Measurements from ENCODE around the gene PSPN.
"Not testable (repeated sequence)": the region's sequence is repeated elsewhere in the genome, so short reads cannot be mapped to it uniquely, and the experiment has no call there.

PSPN gene

DNA sequence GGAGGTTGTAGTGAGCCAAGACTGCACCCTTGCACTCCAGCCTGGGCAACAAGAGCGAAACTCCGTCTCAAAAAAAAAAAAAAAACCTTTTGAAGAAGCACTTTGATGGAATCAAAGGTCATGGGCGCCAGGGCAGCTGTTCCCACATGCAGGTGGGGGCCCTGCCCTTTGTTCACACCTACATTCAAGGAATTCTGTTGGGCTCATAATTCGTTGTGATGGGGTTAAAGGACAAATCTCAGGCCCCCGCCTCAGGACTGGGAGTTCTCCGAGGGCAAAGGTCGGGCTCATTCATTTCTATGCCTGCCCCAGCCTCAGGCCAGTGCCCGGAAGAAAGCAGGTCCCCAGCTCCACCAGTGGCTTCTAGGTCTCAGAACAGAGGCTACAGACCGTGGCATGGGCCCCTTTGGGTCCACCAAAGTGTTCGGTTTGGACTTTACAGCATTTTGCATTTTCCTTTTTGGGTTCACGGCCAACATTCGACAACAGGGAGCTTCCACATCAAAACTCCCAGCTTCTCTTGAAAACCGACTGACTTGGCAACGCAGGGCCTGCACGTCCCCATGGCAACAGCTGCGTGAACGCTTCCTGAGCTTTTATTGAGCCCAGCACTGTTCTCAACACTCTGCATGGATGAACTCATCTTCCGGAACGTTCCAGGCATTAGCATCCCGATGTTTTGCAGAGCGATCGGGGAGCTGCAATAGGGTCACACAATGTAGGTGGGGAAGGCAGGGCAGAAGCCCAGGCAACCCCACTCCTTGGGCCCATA is 27.3 kb upstream of the PSPN start:
- DNase-seq: no peak

DNA sequence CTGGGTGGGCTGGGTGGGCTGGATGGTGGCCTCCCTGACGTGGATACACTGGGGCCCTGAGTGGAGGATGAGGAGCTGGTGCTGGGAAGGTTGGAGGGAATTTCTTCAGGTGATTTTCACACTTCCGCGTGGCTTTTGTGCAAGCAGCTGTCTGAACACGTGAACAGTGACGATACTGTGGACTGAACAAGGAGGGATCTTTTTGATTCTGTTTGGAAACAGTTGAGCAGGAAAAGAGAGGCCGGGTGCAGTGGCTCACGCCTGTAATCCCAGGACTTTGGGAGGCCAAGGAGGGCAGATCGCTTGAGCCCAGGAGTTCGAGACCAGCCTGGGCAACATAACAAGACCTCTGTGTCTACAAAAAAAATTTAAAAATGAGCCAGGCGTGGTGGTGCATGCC is 26.3 kb upstream of the PSPN start:
- no peak for DNase-seq

DNA sequence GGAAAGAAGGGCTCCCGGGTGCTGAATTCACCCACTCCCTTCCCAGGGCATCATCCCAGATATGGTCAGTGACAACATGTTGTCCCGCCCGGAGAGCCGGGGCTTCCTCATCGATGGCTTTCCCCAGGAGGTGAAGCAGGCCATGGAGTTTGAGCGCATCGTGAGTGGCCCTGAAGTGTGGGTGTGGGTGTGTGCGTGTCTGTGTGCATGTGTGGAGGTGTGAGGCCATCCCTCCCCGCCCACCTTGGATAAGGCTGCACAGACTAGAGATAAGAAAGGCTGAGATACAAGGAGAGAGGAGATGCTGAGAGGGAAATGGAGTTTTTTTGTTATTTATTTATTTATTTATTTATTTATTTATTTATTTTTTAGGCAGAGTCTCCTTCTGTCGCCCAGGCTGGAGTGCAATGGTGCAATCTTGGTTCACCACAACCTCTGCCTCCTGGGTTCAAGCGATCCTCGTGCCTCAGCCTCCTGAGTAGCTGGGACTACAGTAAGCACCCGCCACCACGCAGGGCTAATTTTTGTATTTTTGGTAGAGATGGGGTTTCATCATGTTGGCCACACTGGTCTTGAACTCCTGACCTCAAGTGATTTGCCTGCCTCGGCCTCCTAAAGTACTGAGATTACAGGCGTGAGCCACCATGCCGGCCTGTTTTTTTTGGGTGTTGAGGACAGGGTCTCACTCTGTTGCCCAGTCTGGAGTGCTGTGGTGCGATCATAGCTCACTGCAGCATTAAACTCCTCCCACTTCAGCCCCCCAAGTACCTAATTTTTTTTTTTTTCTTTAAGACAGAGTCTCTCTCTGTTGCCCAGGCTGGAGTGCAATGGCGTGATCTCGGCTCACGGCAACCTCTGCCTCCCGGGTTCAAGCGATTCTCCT is 24.6 kb upstream of the PSPN start:
- not testable (repeated sequence) for DNase-seq

DNA sequence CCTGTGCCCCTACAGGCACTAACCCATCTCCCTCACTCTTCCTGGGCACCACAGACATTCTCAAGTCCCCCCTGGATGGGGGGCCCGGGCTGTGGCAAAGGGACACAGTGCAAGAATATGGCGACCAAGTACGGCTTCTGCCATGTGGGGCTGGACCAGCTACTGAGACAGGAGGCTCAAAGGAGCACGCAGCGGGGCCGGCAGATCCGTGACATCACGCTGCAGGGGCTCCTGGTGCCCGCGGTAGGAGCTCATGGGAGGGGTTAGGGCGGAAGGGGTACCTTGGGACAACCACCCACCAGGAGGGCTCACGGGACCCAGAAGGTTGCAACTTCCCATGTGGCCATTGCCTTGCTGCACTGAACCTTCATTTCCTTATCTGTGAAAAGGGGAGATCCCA is 20.6 kb upstream of the PSPN start:
- no peak for DNase-seq

DNA sequence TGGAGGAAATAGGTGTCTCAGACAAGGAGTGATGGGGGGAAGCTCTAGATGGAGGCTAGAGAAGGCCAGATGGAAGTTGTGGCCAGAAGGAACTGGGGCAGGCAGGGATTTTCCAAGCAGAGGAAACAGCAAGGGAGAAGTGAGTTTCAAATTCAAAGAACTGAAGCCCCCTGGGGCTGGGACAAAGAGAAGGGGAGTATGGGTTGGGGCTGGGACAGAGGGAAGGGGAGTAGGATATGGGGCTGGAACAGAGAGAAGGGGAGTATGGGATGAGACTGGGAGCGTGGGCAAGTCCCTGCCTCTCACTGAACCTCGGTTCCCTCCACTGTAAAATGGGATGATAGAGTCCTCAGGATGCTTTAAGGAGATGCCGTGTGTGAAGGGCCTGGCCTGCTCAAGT is 19.1 kb upstream of the PSPN start:
- DNase-seq: no peak

DNA sequence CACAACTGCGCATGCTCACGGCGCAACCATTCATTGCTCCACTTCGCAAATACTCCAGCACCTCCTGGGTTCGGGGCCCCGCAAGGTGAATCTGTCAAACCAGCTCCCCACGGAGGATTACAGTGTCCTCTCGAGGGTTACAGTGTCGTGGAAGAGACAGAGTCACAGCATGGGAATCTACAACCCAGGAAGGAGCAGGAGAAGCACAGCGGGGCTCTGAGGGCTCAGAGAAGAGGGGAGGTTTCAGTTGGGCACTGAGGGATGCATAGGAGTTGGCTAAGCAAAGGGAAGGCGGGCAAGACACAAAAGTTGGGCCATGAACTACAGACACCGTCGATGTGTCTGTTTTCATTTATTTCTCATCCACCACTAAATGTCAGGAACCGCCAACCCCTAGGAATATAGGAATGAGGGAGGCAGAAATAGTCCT is 18.3 kb upstream of the PSPN start:
- DNase-seq: no peak

DNA sequence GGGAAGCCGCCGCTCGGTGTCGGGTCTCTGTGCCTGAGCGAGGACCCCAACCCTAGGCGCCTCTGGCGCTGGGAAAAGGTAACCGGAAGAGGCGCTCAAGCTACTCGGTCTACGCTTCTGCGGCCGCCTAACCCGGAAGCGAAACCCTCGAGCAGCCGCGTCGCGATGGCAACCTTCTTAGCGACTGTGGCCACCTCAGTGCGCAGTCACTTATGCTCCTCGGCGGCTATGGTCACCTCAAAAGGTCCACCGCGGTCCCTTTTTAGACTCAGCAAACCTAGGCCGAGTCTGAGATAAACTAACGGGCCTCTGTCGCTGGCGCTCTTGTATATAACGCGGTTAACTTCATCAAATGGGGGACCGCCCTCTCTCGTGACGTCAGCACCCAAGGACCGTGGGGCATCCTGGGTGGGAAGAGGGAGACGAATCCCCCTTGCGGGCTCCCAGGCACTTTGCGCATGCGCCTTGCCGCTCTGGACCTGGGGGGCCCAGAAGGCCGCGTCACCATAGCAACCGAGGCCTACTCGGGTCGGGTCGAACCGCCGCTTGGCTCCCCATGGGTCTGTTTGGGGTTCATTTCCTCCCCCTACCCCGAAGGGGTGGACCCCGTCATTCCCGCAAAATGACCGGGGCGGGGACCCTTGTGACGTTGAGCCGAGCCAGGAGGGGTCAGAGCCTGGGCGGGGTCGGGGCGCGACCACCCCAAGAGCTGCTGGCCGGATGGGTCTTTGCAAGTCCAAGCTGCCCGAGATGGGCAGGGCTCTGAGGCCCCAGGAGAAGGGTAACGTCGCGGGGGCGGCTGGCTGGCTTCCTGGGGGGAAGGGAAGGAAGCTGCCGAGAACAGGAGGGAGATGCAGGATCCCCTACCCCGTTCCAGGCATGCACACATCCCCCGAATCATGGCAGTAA is 17.6 kb upstream of the PSPN start, which contains the start of gene GTF2F1:
TSS of gene GTF2F1 (minus strand) at position 91 of the 909 bp plus-strand sequence. CDS start 169 bp downstream, outside the sequence.
- DNase-seq: peak; percentile 92

DNA sequence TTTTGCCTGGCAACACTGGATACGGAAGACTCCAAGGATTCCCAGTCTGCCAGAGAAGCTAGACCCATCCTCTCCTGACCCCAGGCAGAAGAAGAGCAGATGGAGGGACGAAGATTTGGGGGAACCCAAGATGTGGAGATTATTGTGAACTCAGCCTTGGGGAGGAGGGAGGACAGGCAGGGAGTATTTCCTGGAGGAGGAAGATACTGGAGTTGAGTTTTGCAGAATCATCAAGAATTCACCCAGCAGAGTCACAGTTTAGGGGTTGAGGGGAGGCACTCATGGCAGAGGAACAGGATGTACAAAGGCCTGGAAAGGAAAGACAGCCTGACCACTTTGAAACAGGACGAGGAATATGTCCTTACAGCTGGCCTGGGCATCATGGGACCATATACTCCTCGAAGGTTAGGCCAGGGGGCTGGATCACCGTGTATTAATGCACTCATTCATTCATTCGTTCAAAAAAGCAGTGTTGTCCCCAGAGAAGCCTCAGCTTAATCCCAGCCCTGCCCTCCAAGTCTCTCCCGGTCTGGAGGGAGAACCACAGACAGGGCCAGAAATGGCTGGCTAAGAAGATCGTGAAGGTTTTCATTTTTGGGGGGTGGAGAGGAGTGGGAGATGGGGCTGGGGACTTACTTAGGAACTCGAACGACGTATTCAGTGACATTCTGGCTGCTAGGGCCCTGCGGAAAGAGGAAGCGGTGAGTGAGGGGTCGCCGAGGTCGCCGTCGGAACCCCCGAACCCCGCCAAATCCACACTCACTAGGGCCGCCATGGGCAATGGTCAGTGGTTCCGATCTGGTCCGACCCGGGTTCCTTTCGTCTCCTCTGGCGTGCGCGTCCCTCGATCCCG is 16.7 kb upstream of the PSPN start:
- DNase-seq: no peak

DNA sequence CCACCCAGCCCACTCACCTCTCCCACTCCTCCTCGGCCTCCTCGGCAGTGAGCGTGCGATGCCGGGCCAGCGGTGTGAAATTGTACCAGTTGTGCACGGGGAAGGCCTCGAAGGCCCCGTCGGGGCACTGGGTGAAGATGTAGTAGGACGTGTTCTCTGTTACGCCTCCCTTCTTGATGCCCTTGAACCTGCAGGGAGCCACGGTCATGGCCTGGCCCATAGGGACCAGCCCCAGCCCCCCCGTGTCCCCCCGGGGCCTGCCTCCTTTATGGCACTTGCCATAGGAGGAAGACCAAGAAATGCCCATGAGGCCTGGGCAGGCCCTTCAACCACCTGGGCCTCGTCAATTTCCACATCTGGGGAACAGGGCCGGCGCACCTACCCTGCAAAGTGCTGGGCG is 11.6 kb upstream of the PSPN start:
- DNase-seq: no peak

DNA sequence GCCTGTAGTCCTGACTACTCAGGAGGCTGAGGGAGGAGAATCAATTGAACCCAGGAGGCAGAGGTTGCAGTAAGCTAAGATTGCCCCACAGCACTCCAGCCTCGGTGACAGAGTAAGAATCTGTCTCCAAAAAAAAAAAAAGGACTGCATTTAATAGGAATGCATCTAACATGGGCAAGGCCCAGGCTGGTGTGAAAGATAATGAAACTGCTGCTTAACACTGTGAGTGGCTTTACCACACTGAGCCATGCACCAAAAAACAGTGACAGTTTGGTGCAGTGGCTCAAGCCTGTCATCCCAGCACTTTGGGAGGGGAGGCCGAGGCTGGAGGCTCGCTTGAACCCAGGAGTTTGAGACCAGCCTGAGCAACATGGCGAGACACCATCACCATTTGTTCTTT is 8.6 kb upstream of the PSPN start:
- no peak for DNase-seq

DNA sequence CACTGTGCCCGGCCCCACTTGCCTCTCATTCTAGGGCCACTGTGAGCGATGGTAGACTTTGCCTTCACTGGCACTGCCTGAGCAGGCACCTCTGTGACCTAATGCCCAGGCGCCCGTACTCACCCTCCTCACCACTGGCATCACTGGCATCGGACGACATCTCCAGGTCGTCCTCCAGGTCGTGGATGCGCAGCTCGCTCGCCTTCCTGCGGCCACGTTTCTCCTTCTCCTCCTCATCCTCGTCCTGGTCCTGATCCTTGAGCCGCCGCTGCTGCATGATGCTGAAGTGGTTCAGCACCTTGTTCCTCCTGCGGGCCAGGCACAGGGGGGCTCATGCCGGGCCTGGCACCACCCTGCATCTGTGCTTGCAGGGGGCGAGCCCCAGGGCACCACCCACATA is 7.5 kb upstream of the PSPN start:
- no peak for DNase-seq

DNA sequence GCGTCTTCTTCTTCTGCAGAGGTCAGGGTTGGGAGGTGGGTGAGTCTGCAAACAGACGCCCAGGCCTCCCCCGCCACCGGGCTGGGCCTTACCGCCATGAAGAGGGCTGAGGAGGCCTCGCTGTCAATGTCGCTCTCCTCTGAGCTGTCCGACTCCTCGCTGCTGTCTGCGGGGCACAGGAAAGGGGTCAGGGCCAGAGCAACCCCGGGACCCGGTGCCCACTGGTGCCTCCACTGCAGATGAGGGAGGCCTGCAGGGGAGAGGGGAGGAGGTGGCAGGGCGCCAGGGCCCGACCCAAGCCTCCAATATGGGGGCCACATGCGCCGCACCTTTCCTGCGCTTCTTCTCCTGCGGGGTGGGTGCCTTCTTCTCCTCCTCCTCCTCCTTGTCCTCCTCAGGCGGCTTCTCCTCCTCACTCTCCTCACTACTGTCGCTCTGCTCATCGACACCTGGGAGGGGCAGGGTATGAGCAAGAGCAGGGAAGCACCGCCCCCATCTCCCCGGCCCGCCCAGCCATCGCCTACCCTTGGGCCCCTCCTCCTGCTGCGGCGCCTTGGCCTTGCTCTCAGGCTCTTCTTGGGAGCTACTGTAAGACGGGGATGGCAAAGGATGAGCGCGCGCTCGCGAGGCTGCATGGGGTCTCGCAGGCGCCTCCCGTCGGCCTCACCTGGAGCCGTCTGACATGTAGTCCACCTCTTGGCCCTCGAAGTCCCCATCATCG is 5.5 kb upstream of the PSPN start:
- DNase-seq: no peak

DNA sequence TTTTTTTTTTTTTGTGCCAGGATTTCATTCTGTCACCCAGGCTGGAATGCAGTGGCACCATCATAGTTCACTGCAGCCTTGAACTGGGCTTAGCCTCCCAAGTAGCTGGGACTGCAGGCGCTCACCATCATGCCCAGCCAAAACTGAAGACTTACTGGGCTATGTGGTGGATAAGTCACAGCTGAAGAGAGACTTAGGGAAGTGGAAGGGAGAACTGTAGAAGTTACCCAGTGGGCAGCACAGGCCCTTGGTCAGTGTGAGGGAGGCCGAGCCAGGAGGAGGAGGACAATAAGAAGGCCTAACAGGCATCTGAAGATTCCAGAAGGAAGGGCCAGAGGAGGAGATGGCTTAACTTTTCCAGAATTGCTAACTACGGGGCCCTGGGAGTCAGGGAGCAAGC is 4.0 kb upstream of the PSPN start:
- DNase-seq: no peak

DNA sequence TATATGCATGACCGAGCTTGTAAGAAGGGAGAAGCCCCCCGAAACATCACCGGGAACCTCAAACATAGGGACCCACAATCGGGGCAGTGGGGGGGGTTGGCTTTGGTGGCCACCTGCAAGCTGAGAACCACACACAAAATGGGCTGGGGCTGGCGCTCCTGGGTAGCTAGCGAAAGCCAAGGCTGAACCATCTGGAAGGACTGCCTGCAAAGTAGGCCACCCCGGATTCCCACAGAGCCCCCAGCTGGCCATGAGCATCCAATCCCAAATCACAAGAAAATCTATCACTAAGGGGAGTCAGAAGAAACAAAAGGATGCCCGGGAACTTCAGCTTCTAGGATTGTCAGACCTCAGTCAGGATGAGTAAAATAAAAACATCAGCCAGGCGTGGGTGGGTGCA is 2.8 kb upstream of the PSPN start:
- no peak for DNase-seq

DNA sequence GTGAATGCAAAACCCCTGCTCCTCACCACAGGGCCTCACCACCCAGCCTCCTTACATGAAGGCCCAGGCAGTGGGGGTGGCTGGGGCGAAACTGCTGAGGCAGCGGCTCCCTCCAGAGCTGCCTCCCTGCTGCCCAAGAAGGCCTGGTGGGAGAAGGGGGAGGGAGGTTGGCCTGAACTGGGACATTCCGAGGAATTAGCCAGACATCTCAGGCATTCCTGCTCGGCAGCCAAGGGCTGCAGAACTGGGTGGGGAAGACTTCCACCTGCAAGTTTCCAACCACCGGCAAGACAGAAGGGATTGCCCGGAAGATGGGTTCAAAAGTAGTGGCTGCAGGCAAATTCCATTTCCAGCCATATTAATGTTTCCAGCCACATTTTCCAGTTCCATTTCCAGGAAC is 2.3 kb upstream of the PSPN start:
- no peak for DNase-seq

DNA sequence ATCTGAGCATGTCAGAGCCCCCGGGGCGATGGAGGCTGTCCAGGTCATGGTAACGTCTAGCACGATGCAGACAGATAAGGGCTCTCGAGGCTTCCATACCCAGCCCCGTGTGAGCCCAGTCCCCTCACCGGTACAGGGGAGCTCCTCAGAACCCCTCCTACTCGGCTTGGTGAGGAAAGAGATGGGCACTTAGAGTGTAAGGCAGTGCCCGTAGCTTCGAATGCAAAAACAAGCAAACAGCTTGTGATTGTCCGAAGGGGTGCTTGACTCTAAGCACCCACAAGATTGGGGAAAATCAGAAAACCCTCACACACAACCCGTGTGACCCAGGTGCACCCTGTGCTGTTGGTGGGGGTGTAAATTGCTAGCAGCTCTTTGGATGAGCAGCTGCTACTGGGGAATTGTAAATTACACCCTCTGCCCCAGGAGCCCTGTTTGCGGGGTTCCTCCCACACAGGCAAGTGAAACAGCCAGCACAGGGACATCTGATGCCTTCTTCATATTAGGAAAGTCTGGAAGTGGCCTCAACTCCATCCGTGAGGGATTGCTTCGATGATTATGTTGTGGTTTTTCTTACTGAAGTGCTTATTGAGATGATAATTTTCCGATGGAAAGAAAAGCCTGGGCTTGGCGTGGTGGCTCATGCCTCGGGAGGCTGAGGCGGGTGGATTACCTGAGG is 918 bp upstream of the PSPN start:
- no peak for DNase-seq

DNA sequence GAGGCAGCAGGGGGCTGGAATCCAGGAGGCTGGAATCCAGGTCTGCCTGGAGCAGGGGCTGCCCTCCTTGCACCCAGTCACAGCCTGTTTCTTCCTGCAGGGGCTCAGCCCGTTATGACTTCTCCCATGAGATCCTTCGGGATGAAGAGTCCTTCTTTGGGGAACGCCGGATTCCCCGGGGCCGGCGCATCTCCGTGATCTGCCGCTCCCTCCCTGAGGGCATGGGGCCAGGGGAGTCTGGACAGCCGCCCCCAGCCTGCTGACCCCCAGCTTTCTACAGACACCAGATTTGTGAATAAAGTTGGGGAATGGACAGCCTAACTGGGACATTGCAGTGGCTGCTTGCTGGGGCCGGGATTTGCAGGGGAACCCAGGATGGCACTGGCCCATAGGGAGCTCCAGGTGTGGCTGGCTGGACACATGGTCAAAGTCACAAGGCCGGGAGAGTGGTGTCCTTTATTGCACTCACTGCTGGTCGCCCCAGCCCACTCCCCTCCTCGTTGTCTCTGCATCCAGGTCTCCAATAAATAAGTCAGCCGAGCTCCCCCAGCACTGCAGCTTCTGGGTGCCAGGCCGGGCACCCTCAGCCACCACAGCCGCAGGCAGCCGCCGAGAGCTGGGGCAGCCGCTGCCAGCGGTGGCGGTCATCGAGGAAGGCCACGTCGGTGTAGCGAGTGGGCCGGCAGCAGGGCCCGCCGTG is 872 bp downstream of the PSPN start:
- DNase-seq: no peak

DNA sequence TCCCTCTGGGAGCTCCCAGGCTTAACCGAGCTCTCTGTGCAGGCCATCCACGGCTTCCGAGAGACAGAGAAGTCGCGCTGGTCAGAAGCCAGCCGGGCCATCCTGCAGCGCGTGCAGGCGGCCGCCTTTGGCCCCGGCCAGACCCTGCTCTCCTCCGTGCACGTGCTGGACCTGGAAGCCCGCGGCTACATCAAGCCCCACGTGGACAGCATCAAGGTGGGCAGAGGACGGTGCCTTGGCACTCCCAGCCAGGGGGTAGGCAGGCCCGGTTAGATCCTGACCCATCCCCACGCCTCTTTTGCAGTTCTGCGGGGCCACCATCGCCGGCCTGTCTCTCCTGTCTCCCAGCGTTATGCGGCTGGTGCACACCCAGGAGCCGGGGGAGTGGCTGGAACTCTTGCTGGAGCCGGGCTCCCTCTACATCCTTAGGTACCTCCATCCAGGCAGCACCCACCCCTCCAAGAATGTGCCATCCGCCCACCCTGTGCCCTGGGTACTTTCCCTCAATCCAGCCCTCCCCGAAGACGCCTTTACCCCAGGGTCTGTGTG is 1.5 kb downstream of the PSPN start:
- DNase-seq: no peak

DNA sequence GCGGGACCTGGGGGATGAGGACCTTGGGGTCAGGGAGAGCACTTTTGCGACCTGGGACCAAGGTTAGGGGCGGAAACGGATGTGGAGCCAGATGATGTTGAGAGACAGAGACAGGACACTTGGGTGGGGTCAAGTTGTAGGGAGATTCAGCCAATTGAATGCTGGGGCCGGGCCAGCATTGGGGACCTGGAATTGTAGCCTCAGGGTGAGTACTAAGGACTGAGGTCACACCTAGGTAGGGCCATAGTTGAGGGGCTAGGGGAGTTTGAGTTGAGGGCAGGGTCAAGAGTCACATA is 2.0 kb downstream of the PSPN start:
- no peak for DNase-seq
